A673 (cell line): ENCODE results near the gene MEFV. TPM values are rescaled to one million over a fixed set of nuclear protein-coding genes. Genes with fewer than 3 reads are reported as not detected.
A peak's percentile ranks its signal among the peaks of the same experiment; 100 is the strongest.

Experiments
- BruUV-seq: library from RNA; stranded (reverse); fragments of 400-500 nt; replicated peaks from 2 replicates; lab custom pipeline; 2021; lab: Mats Ljungman, UMichigan
- CTCF ChIA-PET: fragments of 300-600 bp; sonication (Branson Sonifier 250); formaldehyde crosslinking; loops from one replicate; lab custom pipeline; 2022; ENCODE audit warnings: antibody characterized with exemption; lab: Charles Lee
- POLR2A ChIA-PET: fragments of 300-600 bp; sonication (Branson Sonifier 250); formaldehyde crosslinking; loops from one replicate; lab custom pipeline; 2022; ENCODE audit warnings: antibody characterized with exemption; ENCODE audit not compliant: low non-redundant PET; lab: Charles Lee
- DNase-seq: peaks from one replicate; pipeline ENCODE4 v3.0.0-alpha.2; 2015; ENCODE audit warnings: low spot score
- H3K27ac ChIP-seq: fragments of 200-600 bp; sonication (generic); 2 replicates; pipeline ENCODE4 v1.5.1; 2016; ENCODE audit warnings: mixed run types, low read depth, mild to moderate bottlenecking, mixed read lengths, antibody characterized with exemption, low read length; ENCODE audit not compliant: poor library complexity, severe bottlenecking
- H3K27me3 ChIP-seq: fragments of 200-600 bp; sonication (generic); replicated peaks from 2 replicates; pipeline ENCODE4 v1.6.1; 2017; ENCODE audit warnings: mixed run types, low read depth, mild to moderate bottlenecking, mixed read lengths, antibody characterized with exemption, low read length; ENCODE audit not compliant: insufficient read depth, poor library complexity
- H3K36me3 ChIP-seq: fragments of 200-600 bp; sonication (generic); 2 replicates; pipeline ENCODE4 v1.6.1; 2016; ENCODE audit warnings: mixed run types, mild to moderate bottlenecking, mixed read lengths, antibody characterized with exemption, low read length; ENCODE audit not compliant: insufficient read depth, poor library complexity, severe bottlenecking
- H3K4me1 ChIP-seq: fragments of 200-600 bp; sonication (generic); 2 replicates; pipeline ENCODE4 v1.6.1; 2017; ENCODE audit warnings: mixed run types, mild to moderate bottlenecking, mixed read lengths, antibody characterized with exemption, low read length; ENCODE audit not compliant: insufficient read depth, poor library complexity, severe bottlenecking
- H3K4me3 ChIP-seq: fragments of 200-600 bp; sonication (generic); 2 replicates; pipeline ENCODE4 v1.5.1; 2016; ENCODE audit warnings: low read depth, mixed run types, mild to moderate bottlenecking, mixed read lengths, low read length; ENCODE audit not compliant: poor library complexity, severe bottlenecking
- H3K9me3 ChIP-seq: fragments of 200-600 bp; sonication (generic); 2 replicates; pipeline ENCODE4 v1.6.1; 2016; ENCODE audit warnings: mixed run types, low read depth, mild to moderate bottlenecking, mixed read lengths, antibody characterized with exemption, low read length; ENCODE audit not compliant: poor library complexity, severe bottlenecking
- CTCF ChIP-seq: fragments of 300-800, 200-600 bp; sonication (generic); conservative IDR thresholded peaks from 2 replicates; pipeline ENCODE4 v1.5.1; 2017; ENCODE audit warnings: low read depth, mild to moderate bottlenecking, antibody characterized with exemption, low read length, moderate library complexity, mixed read lengths
- EZH2 ChIP-seq: fragments of 200-600 bp; sonication (generic); IDR thresholded peaks from 2 replicates; pipeline ENCODE4 v1.6.1; 2017; ENCODE audit warnings: borderline replicate concordance, low read depth, mild to moderate bottlenecking, mixed read lengths, antibody characterized with exemption, low read length; ENCODE audit not compliant: poor library complexity, severe bottlenecking
- intact Hi-C: fragments of 100-400 bp; cut with micrococcal nuclease; formaldehyde crosslinking; loops from one replicate; pipeline ENCODE4 v1.10.0; 2022; ENCODE audit not compliant: unreplicated experiment
- total RNA-seq: library from RNA; stranded (reverse); gene quantifications from 2 replicates; pipeline ENCODE4 v1.2.3, GENCODE V29; 2021

The MEFV gene
- total RNA-seq, 1 experiment from 2014 or later, result not detected

GRCh38 chr16:3235856-3236669 lies 20.4 kb downstream of the MEFV start:
- Histone ChIP-seq H3K27ac (no peak overlapping the region), H3K36me3 (peaks cover 22% of the 10 kb centered on the region), H3K4me3 (no peak overlapping the region), H3K9me3 (peaks cover 9% of the 10 kb centered on the region), H3K27me3 (no peaks in the 10 kb centered on the region), H3K4me1 (peaks cover 3% of the 10 kb centered on the region)
- intact Hi-C loops, result no loop called here
- TF ChIP-seq EZH2 (no peak), CTCF (no peak)
- POLR2A ChIA-PET, result no interaction called here
- BruUV-seq, result no TSS peak
- CTCF ChIA-PET, result no interaction called here
- DNase-seq, result peak; percentile 31

- Histone ChIP-seq H3K4me1 (peaks cover 3% of the 10 kb centered on the region), H3K4me3 (peak within 1 kb of the TSS; percentile 97), H3K36me3 (peaks cover 33% of the 10 kb centered on the region), H3K9me3 (peaks cover 9% of the 10 kb centered on the region), H3K27ac (peak within 1 kb of the TSS; percentile 96), H3K27me3 (no peaks in the 10 kb centered on the region)
- intact Hi-C loops, result no loop called here
- CTCF ChIA-PET, result interaction anchor here (0.6 kb wide), 1 partner anchor 31 kb away, joined by 3 read pairs; no protein-coding TSS in a partner anchor
- POLR2A ChIA-PET, result interaction anchor here (0.6 kb wide), 1 partner anchor 203 kb away, joined by 3 read pairs; no protein-coding TSS in a partner anchor
- BruUV-seq, result no TSS peak
- TF ChIP-seq CTCF (no peak), EZH2 (no peak)
- peak; percentile 96 for DNase-seq
Measured at GRCh38 chr16:3234857-3235561, 21.4 kb downstream of the MEFV start, which contains the start of gene ZNF200. Gene ZNF200, minus strand, starts transcription at chr16:3235158. Its CDS starts 1,403 bp downstream, at chr16:3233755.

- TF ChIP-seq CTCF (no peak), EZH2 (no peak)
Measured at GRCh38 chr16:3234543-3234856, 21.9 kb downstream of the MEFV start.

More at GRCh38 chr16:3234543-3234856, 21.9 kb downstream of the MEFV start:
- POLR2A ChIA-PET, result interaction anchor here (0.6 kb wide), 1 partner anchor 203 kb away, joined by 3 read pairs; no protein-coding TSS in a partner anchor
- intact Hi-C loops, result no loop called here
- Histone ChIP-seq H3K9me3 (peaks cover 9% of the 10 kb centered on the region), H3K27me3 (no peaks in the 10 kb centered on the region), H3K4me3 (peak overlapping the region; percentile 97), H3K36me3 (peaks cover 38% of the 10 kb centered on the region), H3K27ac (peak overlapping the region; percentile 96), H3K4me1 (peaks cover 3% of the 10 kb centered on the region)
- no TSS peak for BruUV-seq
- CTCF ChIA-PET, result interaction anchor here (0.6 kb wide), 1 partner anchor 32 kb away, joined by 3 read pairs; no protein-coding TSS in a partner anchor
- no peak for DNase-seq
